ENCODE results near the gene SSH2.

SSH2 gene

GRCh38 chr17:29584452-29585079 lies 345.5 kb downstream of the SSH2 start:
- no peak for DNase-seq

DNA sequence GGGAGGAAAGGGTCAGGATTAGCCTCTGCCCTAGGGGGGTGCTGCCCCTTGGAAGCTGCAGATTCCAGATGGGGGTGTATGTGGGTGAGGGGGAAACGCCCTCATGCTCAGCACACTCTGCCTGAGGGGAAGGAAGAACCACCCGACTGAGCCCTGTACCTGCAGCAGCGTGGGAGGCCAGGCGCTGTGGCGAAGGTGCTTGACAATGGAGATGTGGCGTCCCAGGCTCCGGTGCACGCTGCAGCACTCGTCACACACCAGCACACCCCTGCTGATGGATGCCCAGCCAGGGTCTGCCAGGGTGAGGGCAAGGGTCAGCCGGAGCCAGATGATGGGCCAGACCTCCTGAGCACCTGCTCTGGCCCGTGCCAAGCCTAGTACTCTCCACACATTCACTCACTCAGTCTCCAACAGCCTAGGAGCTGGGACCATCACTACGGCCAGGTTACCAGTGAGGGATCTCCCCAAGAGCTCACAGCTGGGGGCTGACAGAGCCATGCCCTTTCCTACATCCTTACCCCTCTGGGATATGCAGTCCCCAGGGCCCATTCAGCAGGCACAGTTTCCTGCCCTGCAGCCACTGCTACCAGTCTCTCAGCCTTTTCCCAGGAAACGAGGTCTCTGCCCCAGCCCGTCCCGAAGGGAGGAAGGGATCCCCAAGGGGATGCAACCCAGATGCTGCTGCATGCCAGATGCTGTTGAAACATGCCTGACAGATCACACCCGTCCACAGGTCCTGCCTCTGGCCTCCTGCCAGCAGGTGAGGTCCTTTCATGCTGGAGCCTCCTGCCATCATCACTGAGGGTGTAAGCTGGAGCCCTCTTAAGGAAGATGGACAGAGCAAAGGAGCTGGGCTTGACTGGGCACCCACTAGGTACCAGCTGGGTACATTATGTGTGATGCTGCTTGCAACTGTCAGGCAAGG lies 346.4 kb downstream of the SSH2 start:
- no peak for DNase-seq

DNA sequence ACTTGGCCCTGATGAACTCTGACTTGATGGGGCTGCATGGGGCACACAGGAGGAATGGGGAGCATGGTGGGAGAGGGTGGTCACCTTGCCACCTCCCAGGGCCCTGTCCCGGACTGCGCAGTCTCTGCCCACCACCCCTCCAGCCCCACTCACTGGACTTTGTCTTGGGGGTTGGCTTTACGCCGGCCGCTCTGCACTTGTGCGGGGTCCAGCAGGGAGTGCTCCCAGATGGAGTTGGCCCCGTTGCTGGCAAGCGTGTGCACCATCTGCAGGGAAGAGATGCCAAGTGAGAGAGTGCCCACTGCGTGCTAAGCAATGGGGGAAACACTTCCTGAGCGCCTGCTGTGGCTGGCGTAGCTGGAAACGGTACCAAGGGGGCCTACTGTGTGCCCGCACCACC lies 347.3 kb downstream of the SSH2 start:
- DNase-seq, result no peak

DNA sequence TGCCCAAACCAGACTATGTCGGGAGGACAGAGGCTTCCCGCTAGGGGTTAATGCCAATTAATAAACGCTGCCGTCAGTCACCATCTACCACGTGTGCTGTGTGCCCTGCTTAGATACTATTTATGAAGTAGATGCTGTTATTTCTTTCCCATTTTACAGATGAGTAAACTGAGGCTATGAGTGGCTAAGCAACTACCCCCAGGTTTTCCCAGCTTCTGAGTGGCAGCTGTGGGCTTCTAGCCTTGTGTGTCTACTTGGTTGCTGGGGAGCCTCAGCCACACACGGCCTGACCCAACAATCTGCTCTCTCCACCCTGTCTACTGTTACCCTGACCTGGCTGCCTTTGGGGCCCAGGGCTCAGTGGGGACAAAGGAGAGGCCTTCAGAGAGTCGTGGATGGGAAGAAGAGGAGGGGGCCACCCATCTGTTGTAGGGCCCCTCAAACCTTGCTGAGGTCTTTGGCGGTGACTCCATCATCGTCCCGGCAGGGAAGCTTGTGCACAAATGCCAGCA lies 347.7 kb downstream of the SSH2 start:
- no peak for DNase-seq

DNA sequence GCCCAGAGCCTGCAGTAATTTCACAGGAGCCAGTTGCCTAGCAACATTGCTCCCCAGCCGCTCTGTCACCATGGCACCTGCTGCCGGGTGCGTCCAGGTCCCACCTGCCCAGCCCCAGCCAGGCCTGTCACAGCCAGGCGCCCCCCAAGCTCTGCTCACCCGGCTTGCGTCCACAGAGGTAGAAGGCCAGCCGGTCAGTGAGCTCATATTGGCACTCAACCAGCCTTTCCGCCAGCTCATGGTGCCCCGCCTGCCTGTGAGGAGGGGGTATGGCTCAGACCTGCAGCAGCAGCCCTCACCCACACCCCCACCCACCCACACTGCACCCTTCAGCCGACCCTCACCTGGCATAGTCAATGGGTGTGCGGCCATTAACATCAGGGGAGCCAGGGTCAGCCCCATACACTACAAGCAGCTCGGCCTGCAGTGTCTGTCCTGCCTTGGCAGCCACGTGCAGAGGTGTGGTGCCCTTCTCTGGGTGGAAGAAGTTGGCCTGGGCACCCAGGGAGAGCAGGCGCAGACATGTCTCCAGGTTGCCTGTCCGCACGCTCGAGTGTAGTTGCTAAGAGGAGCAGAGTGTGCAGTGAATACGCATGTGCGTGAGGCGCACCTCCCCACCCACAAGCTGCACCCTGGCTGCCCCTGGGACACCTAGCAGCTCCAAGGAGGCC lies 348.3 kb downstream of the SSH2 start:
- no peak for DNase-seq

DNA sequence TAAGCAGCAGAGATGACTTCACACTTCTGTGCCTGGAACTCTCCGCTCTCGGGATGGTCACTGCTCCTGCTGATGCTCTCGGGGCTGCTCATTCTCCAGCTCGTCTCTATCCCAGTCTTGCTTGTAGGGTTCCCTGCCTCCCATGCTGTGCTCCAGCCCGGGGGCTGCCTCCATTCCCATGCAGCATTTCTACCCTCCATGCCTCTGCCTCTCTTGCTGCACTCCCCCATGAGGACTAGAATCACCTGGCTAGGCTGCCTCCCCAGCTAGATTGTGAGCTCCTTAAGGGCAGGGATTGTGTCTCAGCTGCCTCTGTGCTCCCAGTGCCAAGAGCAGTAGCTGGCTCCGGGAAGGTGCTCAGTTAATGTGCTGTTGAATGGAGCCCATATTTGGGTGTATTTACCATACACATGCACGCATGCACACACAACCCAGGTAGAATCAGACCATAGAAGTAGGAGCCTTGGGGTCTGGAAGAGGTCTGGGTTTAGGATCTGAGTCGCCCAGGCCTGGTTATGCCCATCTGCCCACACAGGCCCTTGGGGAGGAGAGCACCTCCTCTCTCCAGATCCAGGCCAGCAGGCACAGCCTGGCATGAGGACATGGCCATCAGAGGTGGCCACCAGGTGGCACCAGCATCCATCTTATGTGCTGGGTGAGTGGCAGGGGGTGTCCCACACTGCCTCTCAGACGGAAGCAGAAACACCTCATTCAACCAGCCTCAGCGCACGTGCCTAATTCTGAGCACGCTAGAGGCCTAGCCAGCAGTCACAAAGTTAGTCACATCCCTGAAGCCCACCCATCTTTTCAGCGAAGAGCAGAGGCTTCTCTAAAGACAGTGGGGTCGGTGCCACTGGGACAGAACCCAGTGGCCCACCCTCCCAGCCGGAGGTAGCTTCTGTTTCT lies 349.9 kb downstream of the SSH2 start:
- no peak for DNase-seq

DNA sequence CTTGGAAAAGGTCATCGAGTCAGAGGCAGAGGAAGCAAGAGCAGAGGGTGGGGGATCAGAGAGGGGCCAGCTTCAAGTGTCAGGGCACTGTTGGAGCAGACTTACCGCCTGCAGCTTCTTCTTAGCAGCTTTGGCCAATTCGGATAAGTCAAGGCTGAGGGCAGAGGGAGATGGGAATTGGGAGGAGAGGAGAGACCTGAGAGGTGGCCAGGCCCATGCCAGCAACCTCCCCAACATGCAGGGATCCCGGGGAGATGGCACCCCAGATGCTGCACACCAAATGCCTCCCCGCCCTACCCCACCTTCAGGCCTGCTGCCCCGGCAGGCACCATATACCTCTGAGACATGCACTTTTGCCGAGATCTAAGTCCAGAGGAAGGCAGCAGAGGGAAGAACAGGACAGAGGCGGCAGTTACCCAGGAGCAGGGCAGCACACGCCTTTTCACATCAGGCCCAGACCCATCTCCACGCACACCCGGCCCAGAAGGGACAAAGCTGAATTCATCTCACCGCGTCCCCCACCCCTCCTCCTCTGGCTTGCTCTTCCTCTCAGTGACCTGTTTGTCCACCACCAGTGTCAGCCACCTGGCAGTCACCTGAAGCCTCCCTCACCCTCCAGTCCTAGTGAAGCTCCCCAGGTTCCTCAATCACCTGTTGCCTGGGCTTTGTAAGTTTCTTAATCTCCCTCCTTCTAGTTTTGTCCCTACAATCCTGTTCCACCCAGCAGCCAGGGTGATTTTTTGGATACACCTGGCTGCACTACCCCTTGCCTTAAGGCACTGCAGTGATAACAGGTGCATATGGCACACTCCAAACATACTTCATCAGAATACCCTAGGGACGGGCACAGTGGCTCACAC lies 351.2 kb downstream of the SSH2 start:
- DNase-seq, result no peak

DNA sequence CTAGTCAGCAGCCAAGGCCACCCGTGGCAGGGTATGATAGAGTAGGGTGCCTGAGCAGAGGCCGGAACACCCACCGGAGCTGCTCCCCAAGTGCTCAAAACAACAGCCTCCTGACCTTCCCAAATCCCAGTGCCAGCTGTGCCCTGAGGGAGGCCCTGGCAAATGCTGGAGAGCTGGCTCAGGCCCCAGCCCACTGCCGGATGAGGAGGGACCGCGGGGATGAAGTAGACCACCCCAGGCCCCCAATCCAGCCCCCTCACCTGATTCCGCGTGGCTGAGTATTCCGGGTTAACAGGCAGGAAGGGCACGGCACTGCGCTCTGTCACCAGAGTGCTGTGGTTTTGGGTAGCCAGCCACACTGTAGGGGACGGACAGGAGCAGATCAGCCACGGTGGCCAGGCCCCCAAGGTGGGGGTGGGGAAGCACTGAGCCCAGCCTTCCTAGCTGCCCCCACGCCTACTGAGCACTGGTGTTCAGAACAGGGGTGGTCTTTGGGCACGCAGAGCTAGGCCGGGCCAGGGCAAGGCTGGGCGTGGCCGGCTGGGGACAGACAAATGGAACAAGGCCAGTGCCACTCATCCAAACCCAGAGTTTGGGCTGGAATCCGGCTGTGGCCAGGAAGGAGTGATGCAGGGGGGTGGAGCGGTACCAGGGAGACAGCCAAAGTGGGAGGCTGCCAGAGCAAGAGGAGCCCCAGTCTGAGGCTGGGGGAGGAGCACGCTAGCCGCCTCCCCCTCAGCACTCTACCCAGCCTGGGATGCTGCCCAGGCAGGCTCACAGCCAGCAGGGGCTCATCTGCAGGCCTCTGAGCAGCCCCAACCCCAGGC lies 352.4 kb downstream of the SSH2 start:
- DNase-seq, result no peak

GRCh38 chr17:29577001-29577370 lies 353.0 kb downstream of the SSH2 start:
- DNase-seq, result no peak

- no peak for DNase-seq
Observed at GRCh38 chr17:29576214-29577000, 353.6 kb downstream of the SSH2 start.

Data from DMS79 (cell line).